ENCODE measurements around the gene STAU1.
A peak's percentile ranks its signal among the peaks of the same experiment; 100 is the strongest.
"Not testable (repeated sequence)": the region's sequence is repeated elsewhere in the genome, so short reads cannot be mapped to it uniquely, and the experiment has no call there.

Gene STAU1

DNA sequence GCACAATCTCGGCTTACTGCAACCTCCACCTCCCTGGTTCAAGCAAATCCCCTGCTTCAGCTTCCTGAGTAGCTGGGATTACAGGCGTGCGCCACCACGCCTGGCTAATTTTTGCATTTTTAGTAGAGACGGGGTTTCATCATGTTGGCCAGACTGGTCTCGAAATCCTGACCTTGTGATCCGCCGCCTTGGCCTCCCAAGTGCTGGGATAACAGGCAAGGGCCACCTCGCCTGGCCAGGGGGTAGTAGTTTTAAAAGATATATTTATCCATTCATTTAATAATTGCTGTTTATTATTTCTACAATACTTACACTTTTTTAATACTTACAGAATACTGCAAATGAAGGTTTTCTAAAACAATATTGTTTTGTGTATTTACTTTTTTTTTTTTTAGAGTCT is 15.6 kb upstream of the STAU1 start:
- no peak for FAIRE-seq

DNA sequence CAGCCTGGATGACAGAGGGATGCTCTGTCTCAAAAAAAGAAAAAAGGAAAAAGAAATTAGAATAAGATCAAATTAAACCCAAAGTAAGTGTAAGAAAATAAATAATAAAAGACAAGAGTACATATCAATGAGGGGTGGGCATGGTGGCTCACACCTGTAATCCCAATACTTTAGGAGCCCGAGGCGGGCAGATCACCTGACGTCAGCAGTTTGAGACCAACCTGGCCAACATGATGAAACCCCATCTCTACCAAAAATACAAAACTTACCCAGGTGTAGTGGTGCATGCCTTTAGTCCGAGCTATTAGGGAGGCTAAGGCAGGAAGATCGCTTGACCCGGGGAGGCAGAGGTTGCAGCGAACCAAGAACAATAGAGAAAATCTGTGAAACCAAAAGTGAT is 14.9 kb upstream of the STAU1 start:
- FAIRE-seq: no peak

DNA sequence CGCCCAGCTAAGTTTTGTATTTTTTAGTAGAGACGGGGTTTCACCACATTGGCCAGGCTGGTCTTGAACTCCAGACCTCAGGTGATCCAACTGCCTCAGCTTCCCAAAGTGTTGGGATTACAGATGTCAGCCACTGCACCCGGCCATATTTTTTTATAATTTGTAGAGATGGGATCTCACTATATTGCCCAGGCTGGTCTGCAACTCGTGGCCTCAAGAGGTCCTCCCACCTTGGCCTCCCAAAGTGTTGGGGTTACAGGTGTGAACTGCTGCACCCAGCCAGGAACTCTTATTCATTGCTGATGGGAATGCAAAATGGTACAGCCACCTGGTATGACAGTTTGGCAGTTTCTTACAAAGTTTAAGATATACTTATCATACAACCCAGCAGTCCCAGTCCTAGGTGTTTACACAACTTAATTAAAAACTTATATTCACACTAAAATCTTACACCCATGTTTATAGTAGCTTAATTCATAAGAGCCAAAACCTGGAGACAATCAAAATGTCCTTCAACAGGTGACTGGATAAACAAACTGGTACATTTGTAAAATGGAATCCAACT is 11.7 kb upstream of the STAU1 start:
- no peak for FAIRE-seq

DNA sequence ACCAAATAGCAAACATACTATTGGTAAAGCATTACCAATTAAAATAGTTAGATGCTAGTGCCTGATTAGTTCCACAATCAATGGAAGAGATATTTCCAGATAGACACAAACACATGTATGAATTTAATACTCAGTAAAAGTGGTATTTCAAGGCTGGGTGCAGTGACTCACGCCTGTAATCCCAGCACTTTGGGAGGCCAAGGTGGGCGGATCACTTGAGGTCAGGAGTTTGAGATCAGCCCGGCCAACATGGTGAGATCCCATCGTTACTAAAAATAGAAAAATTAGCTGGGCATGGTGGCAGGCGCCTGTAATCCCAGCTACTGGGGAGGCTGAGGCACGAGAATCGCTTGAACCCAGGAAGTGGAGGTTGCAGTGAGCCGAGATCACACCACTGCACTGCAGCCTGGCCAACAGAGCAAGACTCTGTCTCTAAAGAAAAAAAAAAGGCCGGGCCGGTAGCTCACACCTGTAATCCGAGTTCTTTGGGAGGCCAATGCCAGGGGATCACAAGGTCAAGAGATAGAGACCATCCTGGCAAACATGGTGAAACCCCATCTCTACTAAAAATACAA is 4.9 kb upstream of the STAU1 start:
- not testable (repeated sequence) for FAIRE-seq

DNA sequence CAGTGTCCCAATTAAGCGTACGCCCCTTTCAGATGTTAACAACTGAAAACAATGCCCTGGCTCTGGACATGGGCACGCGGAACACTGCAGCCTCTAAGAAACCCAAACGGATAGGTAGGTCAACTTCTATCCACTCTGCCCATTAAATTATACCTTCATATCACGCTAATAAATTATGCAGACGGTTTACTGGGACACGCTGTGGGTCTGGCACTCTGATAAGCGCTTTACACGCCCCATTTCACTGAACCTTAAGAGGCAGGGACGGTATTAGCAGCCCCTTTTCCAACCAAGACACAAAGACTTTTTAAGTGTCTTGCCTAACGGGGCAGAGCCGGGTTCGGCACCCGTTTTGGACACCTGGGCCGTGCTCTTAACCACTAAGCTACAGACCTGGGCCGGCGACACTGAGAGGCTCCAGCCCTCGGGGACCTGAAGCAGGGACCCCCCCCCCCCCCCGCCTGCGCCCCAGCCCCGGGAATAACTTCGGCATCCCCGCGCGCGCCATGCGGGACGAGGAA is 744 bp downstream of the STAU1 start:
- FAIRE-seq: no peak

DNA sequence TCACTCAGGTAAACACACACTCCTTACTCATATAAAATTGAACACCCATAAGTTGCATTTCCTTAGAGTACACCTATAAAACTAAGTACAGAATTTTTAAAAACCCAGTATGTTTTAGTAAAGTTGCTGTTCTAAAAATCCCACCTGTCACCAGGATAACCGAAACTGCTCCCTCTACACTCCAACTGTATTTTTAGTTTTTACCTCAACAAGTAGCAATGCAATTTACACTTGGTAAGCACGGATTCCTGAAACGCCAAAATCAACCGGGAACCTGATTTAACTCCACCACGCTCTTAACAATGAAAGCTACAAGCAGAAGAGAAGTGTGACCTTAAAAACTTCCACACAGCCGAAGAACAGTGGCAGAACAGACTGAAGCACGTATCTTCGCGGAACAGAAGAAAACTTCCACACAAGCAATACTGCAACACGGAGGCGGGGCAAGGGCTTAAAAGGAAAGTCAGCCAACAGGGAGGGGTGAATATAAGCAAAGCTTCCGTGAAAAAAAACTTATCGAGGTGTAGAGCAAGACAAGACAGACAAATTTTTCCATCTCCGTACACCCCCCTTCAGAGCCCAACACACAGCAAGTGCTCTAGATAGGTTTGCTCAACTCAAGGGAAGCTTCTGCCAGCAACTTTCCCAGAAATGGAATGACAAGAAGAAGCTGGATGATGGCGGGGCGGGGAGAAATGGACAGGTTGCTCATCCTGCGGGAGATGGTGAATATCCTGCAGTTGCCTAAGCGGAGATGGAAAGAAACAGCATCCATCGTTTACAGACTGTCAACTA is 1.4 kb downstream of the STAU1 start:
- FAIRE-seq: no peak

DNA sequence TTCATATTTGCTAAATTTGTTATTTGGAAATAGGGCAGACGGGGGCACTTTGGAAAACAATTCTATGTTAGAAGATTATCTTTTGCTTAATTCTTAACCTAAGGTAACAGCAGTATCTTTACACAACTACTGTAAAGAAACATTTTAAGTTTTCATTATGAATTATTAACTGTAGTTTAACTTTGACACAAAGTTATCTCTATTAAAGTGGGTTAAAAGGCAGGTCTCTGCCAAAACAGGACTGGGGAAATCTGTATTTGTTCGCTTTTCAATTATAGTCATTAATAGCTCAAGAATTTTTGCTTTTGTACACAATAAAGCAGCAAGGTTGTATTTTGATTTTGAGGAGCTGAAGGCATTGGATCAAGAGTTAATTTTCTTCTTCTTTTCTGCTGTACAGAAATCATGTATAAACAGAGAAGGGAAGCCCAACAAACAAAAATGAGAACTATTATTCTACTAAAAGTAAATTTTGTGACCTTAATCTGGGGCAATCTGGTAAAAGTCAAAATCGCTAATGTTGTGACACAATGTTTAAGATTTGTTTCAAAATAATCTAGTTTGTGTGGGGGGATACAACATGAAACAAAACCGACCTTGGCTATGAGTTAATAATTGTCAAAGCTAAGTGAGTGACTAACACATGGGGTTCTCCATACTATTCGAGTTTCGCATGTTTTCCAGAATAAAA is 2.9 kb downstream of the STAU1 start:
- peak; percentile 77 for FAIRE-seq

DNA sequence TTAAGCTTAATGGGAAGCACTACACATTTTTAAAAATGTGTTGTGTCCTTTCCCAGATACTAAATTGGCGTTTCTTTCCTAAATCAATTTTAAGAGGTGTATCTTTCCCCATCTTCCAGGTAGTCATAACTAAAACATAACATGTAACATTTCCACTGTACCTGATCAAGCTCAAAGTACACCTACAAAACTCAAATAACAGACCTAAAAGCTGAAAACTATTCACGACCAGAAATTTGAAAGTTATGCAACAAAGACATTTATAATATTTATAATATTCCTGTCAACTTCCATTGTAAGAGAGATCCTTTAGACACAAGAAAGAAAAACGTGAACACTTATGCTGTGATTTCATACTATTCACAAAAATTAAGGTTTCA is 3.5 kb downstream of the STAU1 start:
- no peak for FAIRE-seq

DNA sequence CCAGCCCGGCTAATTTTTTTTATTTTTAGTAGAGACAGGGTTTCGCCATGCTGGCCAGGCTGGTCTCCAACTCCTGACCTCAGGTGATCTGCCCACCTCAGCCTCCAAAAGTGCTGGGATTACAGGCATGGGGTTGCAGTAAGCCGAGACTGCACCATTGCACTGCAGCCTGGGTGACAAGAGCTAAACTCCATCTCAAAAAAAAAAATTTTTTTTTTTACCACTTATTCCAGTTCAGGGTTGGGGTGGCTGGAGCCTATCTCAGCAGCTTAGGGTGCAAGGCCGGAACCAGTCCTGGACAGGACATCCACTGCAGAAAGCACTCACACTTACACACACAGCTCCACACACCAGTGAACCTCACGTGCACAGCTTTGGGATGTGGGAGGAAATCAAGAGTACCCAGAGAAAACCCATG is 4.0 kb downstream of the STAU1 start:
- FAIRE-seq: not testable (repeated sequence)

DNA sequence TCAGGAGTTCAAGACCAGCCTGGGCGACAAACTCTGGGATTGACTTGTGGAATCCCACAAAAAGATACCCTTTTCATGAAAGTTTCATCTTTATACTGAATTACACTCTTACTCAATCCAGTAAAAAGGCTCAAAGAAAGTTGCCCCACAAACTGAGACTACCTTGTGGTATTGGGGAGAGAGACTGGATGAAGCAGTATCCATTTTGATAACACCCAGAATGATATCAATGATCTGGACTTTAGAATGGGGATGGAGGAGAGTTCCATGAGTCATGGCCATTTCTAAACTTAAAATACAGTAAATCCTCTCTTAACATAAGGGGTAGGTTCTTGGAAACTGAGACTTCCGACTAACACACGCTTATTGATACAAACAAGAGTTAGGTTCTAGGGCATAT is 4.7 kb downstream of the STAU1 start:
- no peak for FAIRE-seq

DNA sequence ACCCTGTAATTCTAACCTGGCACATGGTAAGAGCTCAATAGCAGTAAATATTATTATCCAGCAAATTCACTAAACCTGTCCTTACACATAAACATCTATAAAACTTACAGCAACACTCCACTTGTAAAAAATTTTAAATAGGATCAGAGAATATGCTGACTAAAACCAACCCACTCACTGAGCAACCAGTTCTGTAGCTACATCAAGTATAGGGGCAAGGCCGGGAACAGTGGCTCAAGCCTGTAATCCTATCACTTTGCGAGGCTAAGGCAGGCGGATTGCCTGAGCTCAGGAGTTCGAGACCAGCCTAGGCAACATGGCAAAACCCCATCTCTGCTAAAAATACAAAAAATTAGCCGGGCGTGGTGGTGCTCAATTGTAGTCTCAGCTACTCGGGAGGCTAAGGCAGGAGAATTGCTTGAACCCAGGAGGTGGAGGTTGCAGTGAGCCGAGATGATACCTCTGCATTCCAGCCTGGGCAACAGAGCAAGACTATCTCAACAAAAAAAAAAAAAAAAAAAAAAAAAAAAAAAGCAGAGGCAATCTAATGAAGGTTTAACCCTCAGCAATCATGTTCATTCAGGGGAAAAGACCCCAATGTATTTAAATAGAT is 6.8 kb downstream of the STAU1 start:
- no peak for FAIRE-seq

DNA sequence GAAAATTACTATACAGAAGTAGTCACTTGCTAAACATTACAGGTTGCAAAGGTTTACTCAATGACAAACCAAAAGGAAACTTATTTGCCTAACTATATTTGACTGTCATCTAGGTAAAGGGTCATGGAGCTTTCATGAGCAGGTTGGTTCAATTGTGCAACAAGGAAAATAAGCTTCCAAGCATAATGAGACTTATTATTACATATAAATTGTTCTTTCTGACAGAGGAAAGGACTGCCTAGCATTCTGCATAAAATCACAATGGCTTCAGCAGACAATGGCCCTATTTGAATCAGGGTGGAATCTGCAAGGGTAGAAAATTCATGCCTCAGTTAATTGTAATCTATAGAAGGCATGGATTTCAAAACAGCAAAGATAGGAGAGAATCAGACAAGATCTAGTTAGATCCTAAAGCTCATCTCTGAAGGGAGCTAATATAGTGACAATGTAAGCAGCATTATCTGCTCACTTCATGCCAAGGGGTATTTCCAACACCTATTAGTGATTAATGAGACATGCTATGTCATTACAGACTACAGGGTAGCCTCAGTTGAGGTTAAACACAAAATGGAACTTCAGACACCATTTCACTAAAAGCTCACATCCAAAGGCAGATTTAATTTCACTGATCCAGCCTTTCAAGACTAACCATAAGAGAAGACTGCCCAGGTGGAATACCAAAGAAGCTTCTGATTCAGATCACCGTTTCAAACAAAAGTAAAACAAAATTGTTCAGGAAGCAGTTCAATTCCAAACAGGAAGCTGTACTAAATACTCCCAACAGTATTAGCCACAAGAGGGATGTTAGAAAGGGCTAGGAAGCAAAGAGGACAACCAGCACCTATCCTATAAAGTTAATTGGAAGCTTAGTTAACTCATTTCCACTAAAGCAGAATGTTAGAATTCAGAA is 8.5 kb downstream of the STAU1 start:
- no peak for FAIRE-seq

DNA sequence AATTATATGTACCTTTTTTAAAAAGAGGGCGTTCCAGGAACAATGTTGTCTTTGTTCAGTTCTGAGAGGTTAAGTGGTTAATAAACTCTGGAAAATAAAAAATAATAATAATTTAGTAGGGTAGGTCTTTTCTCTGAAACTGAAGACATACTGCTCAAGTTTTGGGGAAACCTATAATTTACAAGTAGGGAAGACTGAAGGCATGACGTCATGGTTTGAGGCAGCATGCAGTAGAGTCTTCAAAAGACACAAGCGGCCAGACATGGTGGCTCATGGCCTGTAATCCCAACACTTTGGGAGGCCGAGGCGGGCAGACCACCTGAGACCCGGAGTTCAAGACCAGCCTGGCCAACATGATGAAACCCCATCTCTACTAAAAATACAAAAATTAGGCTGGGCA is 14.0 kb downstream of the STAU1 start:
- FAIRE-seq: no peak

DNA sequence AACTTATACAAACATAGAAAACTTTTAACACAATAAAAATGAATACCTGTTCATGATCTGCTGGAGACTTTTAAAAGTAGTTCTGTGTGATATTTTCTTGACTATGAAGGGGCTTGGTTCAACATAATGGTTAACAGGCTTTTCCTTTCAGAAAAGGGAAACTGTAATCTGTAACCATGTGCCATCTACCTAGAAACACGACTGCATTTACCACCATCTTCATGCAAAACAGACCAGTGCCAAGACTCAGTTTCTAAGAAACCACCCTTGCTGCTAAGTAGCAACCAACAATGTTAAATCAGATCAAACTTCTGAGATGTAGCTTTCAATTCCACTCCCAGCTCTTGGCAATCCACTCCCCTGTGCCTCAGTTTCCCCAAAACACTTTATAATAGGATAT is 15.7 kb downstream of the STAU1 start:
- FAIRE-seq: no peak

DNA sequence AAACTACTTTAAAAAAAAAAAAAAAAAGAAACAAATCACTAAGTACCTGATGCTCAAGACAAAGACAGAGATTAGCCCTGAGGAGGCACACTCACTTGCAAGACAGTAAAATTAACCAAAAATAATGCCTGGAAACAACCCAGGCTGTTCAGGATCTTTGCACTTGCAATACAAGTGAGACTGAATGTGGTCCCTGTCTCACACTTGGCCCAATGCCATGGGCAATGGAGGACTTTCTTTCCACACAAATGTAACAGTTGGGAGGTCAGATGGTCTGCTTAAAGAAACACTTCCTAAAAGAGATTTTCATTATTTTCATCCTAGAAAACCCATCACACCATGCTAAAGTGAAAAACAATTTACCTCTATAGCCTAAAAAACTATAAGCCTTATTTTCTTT is 16.2 kb downstream of the STAU1 start:
- no peak for FAIRE-seq

DNA sequence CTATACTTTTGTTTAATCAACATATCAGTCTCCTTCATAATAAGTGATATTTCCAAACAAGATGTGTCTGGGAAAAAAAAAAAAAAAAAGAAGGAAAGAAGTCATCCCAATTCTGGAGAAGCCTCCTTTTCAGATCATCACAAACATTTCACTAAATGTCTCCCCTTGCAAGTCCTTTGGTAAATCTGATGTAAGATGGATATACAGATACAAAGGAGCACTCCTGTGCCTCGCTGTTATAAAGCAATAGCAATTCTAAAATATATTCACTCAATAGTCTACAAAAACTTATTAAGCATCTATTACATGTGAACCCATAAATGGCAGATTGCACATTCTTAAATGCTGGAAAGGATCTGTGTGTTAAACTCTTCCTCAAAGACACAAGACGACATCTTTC is 17.4 kb downstream of the STAU1 start:
- FAIRE-seq: no peak

DNA sequence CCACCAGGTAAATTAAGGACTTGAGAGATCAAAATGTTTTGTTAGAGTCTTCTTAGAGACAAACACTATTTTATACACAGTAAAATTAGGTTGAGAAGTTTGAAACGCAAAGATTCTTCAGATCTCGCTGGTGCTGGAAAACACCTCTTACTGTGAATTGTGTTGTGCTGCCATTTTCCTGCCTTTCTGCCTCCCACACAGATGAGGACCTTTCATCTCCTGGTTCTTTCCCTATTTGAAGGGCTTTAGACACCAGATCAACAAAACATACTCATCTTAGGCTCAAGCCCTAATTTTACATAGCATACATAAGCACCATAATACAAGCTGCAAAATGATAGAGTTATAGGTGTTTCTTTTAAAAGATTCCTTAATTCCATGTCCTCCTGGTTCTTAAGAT is 18.6 kb downstream of the STAU1 start:
- FAIRE-seq: no peak

DNA sequence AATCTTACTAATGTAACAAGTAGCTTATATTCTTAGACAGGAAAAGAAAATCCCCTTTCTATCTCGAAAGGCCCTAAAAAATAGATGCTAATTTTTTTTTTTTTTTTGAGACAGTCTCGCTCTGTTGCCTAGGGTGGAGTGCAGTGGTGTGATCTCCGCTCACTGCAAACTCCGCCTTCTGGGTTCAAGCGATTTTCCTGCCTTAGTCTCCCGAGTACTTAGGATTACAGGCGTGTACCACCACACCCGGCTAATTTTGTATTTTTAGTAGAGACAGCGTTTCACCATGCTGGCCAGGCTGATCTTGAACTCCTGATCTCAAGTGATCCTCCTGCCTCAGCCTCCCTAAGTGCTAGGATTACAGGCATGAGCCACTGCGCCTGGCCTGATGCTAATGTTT is 19.3 kb downstream of the STAU1 start:
- not testable (repeated sequence) for FAIRE-seq

DNA sequence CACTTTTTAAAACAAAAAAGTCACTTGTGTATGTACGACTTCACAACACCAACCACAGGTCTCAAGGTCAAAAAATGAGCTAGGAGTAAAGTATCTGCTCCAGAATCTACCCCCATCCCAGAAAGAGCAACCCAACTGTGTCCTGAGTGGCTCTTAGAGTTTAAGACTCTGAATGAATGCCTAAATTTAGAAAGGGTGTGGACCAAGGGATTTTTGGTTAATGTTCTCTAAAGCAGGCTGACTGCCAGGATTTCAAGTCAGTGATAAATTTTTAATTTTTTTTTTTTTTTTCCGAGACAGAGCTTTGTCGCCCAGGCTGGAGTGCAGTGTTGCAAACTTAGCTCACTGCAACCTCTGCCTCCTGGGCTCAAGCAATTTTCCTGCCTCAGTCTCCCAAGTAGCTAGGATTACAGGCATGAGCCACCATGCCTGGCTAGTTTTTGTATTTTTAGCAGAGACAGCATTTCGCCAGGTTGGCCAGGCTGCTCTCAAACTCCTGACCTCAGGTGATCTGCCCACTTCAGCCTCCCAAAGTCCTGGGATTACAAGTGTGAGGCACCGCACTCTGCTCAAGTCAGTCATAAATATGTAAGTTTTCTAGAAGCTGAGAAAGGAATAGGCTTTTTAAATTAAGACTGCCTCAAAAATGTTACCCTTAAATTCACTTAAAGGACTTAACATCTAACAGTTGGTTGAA is 20.2 kb downstream of the STAU1 start:
- no peak for FAIRE-seq

DNA sequence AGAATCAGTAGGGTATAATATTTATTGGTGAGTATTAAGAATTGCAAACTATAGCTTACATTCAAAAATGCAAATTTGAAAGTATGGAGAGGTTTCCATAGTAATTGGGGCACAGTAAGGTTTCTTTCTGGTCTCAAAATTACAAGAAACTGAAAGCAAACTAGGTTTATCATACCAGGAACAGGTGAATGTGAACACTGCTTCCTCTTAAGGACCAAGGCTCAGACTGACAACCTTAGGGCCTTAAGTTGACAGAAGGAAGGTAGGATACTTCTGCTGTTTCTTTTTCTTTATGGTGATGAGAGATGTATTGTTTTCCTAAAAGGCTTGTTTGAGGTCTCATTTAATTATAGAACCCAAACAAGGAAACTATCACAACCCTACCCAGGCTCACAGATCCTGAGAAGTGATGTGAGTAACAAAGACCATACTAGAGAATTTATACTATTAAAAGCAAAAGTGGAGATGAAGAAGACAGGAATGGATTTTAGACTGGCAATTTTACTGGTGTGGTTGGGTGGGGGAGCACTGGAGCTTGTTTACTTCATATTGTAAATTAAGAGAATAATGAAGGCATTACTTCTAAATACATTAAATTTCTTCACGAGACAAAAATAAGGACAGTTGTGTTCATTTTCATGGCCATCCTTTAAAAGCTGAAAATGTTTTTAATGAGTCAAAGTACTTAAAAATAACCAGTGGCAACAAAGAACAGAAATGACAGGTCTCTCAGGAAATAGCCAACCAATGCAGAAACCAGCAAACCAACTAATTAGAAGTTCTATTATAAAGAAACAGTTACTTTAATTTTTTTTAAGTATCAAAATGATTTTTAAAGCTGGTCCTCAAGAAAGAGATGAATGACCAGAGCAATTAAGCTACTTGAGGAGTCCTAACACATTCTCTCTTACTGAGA is 21.3 kb downstream of the STAU1 start:
- no peak for FAIRE-seq
